Measurements from ENCODE around the gene NUP62.
A peak's percentile ranks its signal among the peaks of the same experiment; 100 is the strongest.

The NUP62 gene

DNA sequence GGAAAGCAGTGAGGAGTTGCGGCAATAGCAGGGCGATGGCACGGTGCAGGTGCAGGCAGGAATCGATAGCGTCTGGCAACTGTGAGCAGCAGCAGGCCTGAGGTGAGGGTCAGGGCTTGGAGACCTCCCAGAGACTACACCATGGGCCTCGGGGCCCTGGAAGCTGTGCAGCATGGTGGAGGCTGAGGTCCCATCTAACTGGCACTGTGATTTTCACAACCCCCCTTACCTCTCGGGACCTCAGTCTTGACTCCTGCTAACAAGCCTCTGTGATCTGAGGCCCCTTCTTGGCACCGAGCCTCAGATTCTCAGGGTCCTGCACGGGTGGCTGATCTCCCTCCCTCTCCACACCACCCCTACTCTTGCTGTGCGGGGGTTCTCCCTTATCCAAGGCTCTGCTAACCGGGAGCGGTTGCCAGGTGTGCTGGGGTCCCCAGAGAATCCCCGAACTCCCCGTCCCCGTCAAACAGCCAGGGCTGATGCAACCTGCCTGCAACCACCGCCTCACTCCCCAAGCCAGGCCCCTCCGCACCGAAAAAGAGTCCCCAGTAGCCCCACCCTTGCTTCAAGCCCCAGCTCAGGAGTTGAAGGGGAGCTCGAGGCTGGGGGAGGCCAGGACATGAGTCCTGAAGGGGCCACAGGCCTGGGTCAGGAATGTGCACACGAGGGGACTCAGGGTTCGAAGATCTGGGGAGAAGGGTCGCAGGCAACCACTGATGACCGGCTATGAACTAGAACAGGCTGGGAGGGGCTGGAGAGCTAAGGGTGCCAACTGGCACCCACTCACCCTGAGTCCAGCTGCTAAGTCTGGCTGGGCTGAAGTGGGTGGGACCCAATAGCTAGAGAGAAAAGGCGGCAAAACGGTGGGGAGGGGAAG, 5.1 kb downstream of the NUP62 start:
- H3K27ac ChIP-seq (ENCODE audit: low read length, poor library complexity, severe bottlenecking) = no peak overlapping the region
- no peak overlapping the region for H3K18ac ChIP-seq (ENCODE audit: low read depth in 1 of 2, low read length in 2 of 2)
- DNase-seq = no peak
- H3K27me3 ChIP-seq (ENCODE audit: control insufficient read depth in 1 of 2, insufficient read depth in 1 of 2, low read length in 2 of 2) = no peaks in the 10 kb centered on the region
- H2BK12ac ChIP-seq (ENCODE audit: low read length in 2 of 2) = no peak overlapping the region
- peaks cover 57 to 62% of the 10 kb centered on the region in 2 experiments for H3K36me3 ChIP-seq (ENCODE audit: control insufficient read depth in 1 of 2, insufficient read depth in 2 of 2, low read depth in 1 of 2, low read length in 2 of 2)
- H3K9ac ChIP-seq (ENCODE audit: low read length) = peak overlapping the region; percentile 8
- peaks cover 13% of the 10 kb centered on the region for H3K79me1 ChIP-seq (replicated peaks; ENCODE audit: low read length, poor library complexity, severe bottlenecking)
- peaks cover 28% of the 10 kb centered on the region for H3K4me1 ChIP-seq (ENCODE audit: control insufficient read depth, insufficient read depth, low read depth, low read length)
- H3K4me3 ChIP-seq (ENCODE audit: insufficient read depth in 1 of 2, low read depth in 1 of 2, low read length in 2 of 2) = no peak overlapping the region
- no peaks in the 10 kb centered on the region for H3K9me3 ChIP-seq (ENCODE audit: control insufficient read depth, low read length)
- no peak overlapping the region for H3K14ac ChIP-seq (ENCODE audit: low read length in 2 of 2)
- H2BK15ac ChIP-seq (ENCODE audit: low read depth, poor library complexity, severe bottlenecking) = no peak overlapping the region
- no peak overlapping the region for H2AK5ac ChIP-seq (ENCODE audit: low read length, severe bottlenecking)
- no peak overlapping the region for H3K4me2 ChIP-seq (ENCODE audit: low read length, poor library complexity, severe bottlenecking)
- H2BK5ac ChIP-seq (ENCODE audit: low read depth, low read length, poor library complexity, severe bottlenecking) = no peak overlapping the region
- H2AFZ ChIP-seq (ENCODE audit: low read depth, low read length) = no peak overlapping the region
- H3K23ac ChIP-seq (ENCODE audit: low read length in 2 of 2) = no peak overlapping the region
- peak overlapping the region; percentile 11 for H4K91ac ChIP-seq (ENCODE audit: low read length)
- no peak overlapping the region for H4K8ac ChIP-seq (ENCODE audit: low read length)
- WGBS = 93% methylated on average over 25 of the region's 25 CpGs
- no peak overlapping the region for H3K4ac ChIP-seq (ENCODE audit: low read depth in 1 of 2, low read length in 2 of 2)
- H2BK120ac ChIP-seq (ENCODE audit: low read depth, low read length) = no peak overlapping the region

DNA sequence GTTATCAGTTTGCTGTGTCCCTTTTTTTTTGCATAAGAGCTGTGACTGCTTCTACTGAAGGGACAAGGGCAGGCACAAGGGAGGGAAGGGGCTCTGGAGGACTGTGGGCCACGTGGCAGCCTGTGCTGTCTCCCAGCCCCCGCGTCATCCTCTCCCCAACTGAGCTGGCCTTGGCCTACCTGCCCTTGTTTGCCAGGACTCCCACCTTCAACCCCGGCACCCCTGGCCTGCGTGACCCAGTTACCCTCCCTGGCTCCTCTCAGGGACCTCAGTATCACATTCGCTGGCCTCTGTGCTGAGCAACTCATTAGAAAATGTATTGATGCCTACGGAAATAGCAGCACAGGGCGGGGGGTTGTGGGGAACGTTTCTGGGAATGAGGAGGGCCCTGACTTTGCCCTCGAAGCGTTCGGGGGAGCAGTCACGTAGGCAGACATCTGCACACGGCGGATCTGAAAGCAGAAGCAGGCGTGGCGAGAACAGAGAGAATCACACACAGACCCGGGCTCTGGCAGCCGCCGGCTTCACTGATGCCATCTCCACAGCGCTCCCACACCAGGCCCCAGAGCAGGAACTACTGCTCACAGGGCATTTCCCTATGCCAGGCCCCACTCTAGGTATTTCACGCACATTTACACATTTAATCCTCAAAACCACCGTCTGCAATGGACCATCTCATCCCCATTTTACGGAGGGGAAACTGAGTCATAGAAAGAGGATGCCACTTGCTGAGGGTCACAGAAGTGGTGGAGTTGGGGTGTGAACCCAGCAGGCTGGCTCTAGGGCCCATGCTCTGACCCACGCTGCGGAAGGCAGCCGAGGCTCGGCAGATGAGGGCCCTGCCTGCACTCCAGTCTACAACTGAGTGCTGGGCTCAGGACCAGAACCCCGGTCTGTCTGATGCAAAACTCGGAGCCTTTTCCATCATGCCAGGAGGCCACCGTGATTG, 6.0 kb downstream of the NUP62 start:
- 96% methylated on average over 30 of the region's 31 CpGs for WGBS
- no peak overlapping the region for H3K4me3 ChIP-seq (ENCODE audit: insufficient read depth in 1 of 2, low read depth in 1 of 2, low read length in 2 of 2)
- H4K91ac ChIP-seq (ENCODE audit: low read length) = no peak overlapping the region
- no peak overlapping the region for H3K27ac ChIP-seq (ENCODE audit: low read length, poor library complexity, severe bottlenecking)
- no peaks in the 10 kb centered on the region for H3K27me3 ChIP-seq (ENCODE audit: control insufficient read depth in 1 of 2, insufficient read depth in 1 of 2, low read length in 2 of 2)
- H3K9ac ChIP-seq (ENCODE audit: low read length) = peak overlapping the region; percentile 50
- H3K4me2 ChIP-seq (ENCODE audit: low read length, poor library complexity, severe bottlenecking) = no peak overlapping the region
- peaks cover 63 to 64% of the 10 kb centered on the region in 2 experiments for H3K36me3 ChIP-seq (ENCODE audit: control insufficient read depth in 1 of 2, insufficient read depth in 2 of 2, low read depth in 1 of 2, low read length in 2 of 2)
- H2BK12ac ChIP-seq (ENCODE audit: low read length in 2 of 2) = no peak overlapping the region
- no peak for DNase-seq
- peaks cover 15% of the 10 kb centered on the region for H3K79me1 ChIP-seq (replicated peaks; ENCODE audit: low read length, poor library complexity, severe bottlenecking)
- no peak overlapping the region for H3K4ac ChIP-seq (ENCODE audit: low read depth in 1 of 2, low read length in 2 of 2)
- H4K8ac ChIP-seq (ENCODE audit: low read length) = no peak overlapping the region
- H3K14ac ChIP-seq (ENCODE audit: low read length in 2 of 2) = no peak overlapping the region
- H2BK120ac ChIP-seq (ENCODE audit: low read depth, low read length) = no peak overlapping the region
- H2BK15ac ChIP-seq (ENCODE audit: low read depth, poor library complexity, severe bottlenecking) = no peak overlapping the region
- H3K18ac ChIP-seq (ENCODE audit: low read depth in 1 of 2, low read length in 2 of 2) = no peak overlapping the region
- H3K4me1 ChIP-seq (ENCODE audit: control insufficient read depth, insufficient read depth, low read depth, low read length) = peaks cover 30% of the 10 kb centered on the region
- no peak overlapping the region for H2AK5ac ChIP-seq (ENCODE audit: low read length, severe bottlenecking)
- no peak overlapping the region for H2BK5ac ChIP-seq (ENCODE audit: low read depth, low read length, poor library complexity, severe bottlenecking)
- H3K23ac ChIP-seq (ENCODE audit: low read length in 2 of 2) = no peak overlapping the region
- no peak overlapping the region for H2AFZ ChIP-seq (ENCODE audit: low read depth, low read length)
- H3K9me3 ChIP-seq (ENCODE audit: control insufficient read depth, low read length) = no peaks in the 10 kb centered on the region

GRCh38 chr19:49921871-49922795, 7.2 kb downstream of the NUP62 start:
- Histone ChIP-seq H3K4me1 (ENCODE audit: control insufficient read depth, insufficient read depth, low read depth, low read length) (peaks cover 23% of the 10 kb centered on the region), H3K4ac (ENCODE audit: low read depth in 1 of 2, low read length in 2 of 2) (peak overlapping the region in 1 of 2 experiments; percentile 40), H4K8ac (ENCODE audit: low read length) (peak overlapping the region; percentile 29), H2BK12ac (ENCODE audit: low read length in 2 of 2) (no peak overlapping the region), H3K79me1 (replicated peaks; ENCODE audit: low read length, poor library complexity, severe bottlenecking) (peaks cover 19% of the 10 kb centered on the region), H3K4me3 (ENCODE audit: insufficient read depth in 1 of 2, low read depth in 1 of 2, low read length in 2 of 2) (no peak overlapping the region), H3K18ac (ENCODE audit: low read depth in 1 of 2, low read length in 2 of 2) (peak overlapping the region in 1 of 2 experiments; percentile 48), H3K27me3 (ENCODE audit: control insufficient read depth in 1 of 2, insufficient read depth in 1 of 2, low read length in 2 of 2) (no peaks in the 10 kb centered on the region), H3K36me3 (ENCODE audit: control insufficient read depth in 1 of 2, insufficient read depth in 2 of 2, low read depth in 1 of 2, low read length in 2 of 2) (peaks cover 62 to 64% of the 10 kb centered on the region in 2 experiments), H3K23ac (ENCODE audit: low read length in 2 of 2) (peak overlapping the region in 1 of 2 experiments; percentile 30), H3K9ac (ENCODE audit: low read length) (peak overlapping the region; percentile 50), H3K9me3 (ENCODE audit: control insufficient read depth, low read length) (no peaks in the 10 kb centered on the region), H2AFZ (ENCODE audit: low read depth, low read length) (no peak overlapping the region), H2BK120ac (ENCODE audit: low read depth, low read length) (no peak overlapping the region), H3K14ac (ENCODE audit: low read length in 2 of 2) (no peak overlapping the region), H2BK5ac (ENCODE audit: low read depth, low read length, poor library complexity, severe bottlenecking) (no peak overlapping the region), H3K27ac (ENCODE audit: low read length, poor library complexity, severe bottlenecking) (no peak overlapping the region), H2BK15ac (ENCODE audit: low read depth, poor library complexity, severe bottlenecking) (no peak overlapping the region), H4K91ac (ENCODE audit: low read length) (no peak overlapping the region), H3K4me2 (ENCODE audit: low read length, poor library complexity, severe bottlenecking) (no peak overlapping the region), H2AK5ac (ENCODE audit: low read length, severe bottlenecking) (no peak overlapping the region)
- 81% methylated on average over 21 of the region's 22 CpGs for WGBS
- DNase-seq = peak; percentile 86

Data from mesenchymal stem cell (in vitro differentiated cells and primary cell).